GM18508 (cell line): ENCODE data around the gene CXCL10.

Experiments used
- ATAC-seq: cut with Tn5 transposase; IDR thresholded peaks from one replicate; pipeline ENCODE4 v1.9.1; 2021; ENCODE audit warnings: moderate number of reproducible peaks; ENCODE audit not compliant: insufficient read depth, unreplicated experiment

The CXCL10 gene

GRCh38 chr4:75997946-75998345 lies 25.4 kb downstream of the CXCL10 start:
- no peak for ATAC-seq

- ATAC-seq: no peak
Observed at GRCh38 chr4:75997081-75997480, 26.2 kb downstream of the CXCL10 start.

GRCh38 chr4:75995727-75996126 lies 27.6 kb downstream of the CXCL10 start:
- ATAC-seq: no peak

GRCh38 chr4:75992462-75992861 lies 30.8 kb downstream of the CXCL10 start:
- ATAC-seq: no peak

- ATAC-seq: no peak
Observed at GRCh38 chr4:75989846-75990528, 33.3 kb downstream of the CXCL10 start.

- no peak for ATAC-seq
Observed at GRCh38 chr4:75985116-75985515, 38.2 kb downstream of the CXCL10 start.

GRCh38 chr4:75980576-75980975 lies 42.7 kb downstream of the CXCL10 start:
- no peak for ATAC-seq

GRCh38 chr4:75976177-75976576 lies 47.1 kb downstream of the CXCL10 start:
- ATAC-seq: no peak

GRCh38 chr4:75973766-75974165 lies 49.5 kb downstream of the CXCL10 start:
- ATAC-seq: no peak
